GM19452 (cell line): Measurements from ENCODE around the gene NUP133.
A peak's percentile ranks its signal among the peaks of the same experiment; 100 is the strongest.
"Not testable (repeated sequence)": the region's sequence is repeated elsewhere in the genome, so short reads cannot be mapped to it uniquely, and the experiment has no call there.

Experiments used
- ATAC-seq: cut with Tn5 transposase; IDR thresholded peaks from one replicate; pipeline ENCODE4 v1.9.1; 2021; ENCODE audit not compliant: unreplicated experiment

NUP133 gene

DNA sequence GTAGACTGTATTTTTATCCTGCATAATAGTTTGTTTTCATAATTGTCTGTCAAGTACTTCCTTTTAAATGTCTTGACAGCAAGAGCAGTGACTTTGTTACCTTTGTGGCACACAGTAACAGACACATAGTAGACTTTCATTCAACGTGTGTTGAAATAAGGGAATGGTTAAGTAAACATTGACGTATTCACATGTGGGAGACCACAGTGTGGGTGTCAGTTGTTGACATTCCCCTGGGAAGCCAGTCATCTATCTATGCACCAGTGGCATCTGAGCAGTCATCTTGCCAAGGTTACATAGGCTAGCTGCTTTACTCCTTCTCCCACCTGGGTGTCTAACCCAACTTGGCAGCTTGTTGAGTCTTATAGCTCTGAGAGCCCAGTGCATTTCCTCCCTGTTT lies 1.4 kb upstream of the NUP133 start:
- ATAC-seq, result no peak

DNA sequence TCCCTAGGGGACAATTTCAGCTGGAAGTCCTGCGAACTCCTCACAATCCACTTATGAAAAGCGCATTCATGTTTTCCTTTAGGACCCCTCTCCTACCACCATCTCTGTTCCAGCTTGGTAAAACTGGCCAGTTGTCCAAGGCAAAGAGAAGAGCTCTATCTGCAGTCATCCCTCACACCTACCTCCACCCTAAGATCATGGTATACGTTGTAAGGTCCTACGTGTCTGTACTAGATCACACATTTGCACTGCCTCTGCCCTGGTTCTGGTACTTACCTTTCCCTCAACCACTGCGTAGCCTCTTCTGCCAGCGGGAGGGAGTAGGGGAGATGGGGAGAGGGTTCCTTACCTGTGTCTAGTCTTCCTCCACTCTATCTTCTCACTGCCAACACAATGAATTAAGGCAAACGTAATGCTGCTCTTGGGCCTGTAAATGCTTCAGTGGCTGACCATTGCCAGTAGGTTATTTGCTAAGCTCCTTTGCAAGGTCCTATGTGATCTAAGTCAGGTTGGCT lies 739 bp upstream of the NUP133 start:
- ATAC-seq, result no peak

DNA sequence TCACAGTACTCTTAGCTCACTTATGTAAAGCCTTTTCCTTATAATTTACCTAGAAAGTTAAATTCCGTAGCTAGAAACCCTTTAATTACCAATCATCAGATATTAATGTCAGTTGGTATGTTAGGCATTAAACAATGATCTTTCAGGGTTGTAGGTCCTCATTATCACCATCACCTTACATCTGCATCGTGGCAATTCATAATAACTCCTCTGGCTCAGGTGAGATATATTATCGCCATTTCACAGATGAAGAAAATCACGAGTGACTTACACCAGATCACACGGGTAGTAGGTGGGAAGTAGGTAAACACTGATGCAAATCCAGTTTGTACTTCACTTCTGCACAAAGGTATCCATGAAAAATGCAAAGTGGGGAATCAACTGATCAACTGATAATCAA lies 639 bp downstream of the NUP133 start:
- peak; percentile 8 for ATAC-seq

DNA sequence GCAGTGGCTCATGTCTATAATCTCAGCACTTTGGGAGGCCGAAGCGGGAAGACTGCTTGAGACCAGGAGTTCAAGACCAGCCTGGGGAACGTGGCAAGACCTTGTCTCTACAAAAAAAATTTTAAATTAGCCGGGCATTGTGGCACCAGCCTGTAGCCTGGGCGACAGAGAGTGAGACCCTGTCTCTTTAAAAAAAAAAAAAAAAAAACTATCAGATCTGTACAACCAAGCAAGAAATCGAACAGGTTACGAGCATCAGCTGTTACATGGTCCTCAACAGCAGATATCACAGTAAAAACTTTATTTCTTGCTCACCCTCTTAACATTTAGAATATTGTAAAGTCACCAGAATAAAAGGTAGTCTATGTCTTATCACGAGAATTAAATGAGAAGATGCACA lies 1.5 kb downstream of the NUP133 start:
- ATAC-seq, result no peak

DNA sequence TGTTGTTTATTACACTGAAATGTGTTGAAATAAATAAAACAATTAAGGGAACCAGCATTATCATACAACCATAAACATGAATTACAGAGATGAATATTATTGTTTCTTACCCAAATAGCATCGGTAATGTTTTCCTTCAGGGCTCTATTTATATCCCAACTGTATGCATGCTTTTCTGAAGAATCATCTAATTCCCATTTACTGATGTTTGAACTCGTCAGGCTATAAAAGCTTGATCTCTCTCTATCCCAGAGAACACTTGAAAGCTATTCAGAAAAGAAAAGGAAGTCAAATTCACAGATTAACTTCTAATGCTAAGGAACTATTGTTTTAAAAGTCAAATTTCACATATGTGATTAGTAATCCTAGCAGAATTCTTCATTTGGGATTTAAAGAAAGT lies 12.4 kb downstream of the NUP133 start:
- no peak for ATAC-seq

DNA sequence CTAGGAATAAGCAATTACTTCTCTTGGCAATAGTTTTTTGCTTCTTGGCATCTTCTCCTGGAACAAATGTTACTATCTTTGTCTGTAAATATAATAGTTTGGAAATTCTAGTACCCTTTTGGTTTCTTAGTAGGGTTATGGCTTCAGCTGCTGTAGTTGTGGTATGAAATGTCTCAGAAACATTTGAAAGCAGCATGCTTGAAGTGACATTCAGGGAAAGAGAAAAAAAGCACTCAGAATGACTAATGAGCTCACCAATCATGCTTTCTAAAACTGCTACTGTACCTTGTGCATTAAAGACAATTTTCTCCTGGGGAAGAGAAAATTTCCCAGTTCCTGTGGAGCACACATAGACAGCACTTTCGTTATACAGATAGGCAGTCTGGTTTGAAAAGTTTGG lies 21.0 kb downstream of the NUP133 start:
- ATAC-seq, result no peak

DNA sequence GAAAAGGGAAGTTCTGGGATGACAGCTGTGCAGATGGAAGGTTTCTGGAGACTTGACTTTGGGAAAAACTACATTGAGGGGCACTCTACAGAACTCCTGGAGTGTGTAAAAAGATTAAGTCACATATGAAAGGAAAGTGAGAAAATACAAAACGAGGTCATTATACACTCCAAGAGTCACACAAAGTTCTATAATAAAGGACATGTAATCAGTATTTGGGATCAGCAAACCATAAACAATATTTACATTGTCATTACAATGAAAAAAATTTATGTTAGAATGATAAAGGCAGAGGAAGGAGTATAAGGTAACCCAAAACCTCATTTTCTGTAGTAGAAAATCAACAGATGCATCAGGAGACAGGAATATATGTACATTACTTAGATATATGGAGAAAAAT lies 22.8 kb downstream of the NUP133 start:
- no peak for ATAC-seq

DNA sequence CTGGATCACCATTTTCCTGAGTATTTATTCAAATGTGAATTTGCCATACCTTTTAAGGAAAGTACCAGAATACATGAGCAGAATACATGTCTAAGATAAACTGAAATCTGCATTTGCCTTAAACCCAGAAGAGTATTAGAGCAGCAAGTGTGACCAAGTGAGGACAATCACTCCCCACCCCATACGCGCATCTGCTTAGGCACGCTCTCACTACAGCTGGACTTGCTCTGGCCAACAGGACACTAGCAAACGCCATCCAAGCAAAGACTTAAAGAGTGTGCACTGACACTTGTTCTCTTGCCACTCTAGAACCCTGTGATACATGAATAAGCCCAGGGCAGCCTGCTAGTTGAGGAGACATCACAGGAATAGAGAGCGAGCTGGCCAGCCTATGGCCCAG lies 25.6 kb downstream of the NUP133 start:
- no peak for ATAC-seq

DNA sequence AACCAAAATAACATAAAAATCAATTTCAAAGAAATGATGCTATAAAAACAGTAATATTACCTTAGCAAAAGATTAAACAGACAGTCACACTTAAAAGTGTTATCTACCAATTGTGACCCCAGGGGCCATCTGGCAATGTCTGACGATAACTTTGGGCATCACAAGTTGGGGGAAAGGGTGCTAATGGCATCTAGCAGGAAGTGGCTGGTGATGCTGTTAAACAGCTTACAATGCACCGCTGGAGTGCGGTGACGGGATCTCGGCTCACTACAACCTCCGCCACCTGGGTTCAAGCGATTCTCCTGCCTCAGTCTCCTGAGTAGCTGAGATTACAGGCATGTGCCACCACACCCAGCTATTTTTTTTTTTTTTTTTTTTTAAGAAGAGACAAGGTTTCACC lies 27.6 kb downstream of the NUP133 start:
- ATAC-seq, result no peak

DNA sequence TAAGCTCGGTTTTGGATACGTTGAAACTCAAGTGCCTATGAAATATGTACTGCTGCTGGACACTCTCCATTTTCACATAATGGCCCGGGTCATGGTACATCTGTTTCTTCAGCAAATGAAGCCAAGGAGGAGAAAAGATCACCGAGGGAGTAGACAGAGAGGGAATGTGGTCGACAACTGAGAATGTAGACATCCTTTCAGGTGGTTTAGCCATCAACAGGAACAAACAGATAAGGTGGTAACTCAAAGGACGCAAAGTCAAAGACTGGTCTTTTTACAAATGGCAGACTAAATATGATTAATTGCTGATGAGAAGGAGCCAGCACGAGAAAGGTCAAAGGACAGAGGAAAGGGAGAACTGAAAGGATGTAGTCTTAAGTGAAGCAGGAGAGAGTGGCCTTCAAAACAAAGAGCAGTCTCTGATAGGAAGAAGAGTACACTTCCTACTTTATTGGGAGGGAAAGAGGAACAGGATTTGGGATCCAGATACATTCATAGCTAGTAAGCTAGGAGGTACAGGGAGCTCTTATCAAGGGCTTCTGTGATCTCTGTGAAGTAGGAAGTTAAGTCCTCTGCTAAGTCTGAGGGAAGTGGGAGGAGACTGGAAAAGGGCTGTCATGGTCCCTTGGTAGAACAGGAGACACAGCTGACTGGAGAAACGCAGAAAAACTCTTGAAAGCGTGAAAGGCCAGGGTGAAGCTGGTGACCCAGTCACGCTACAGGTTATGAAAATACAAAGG lies 28.3 kb downstream of the NUP133 start:
- ATAC-seq, result peak; percentile 61

DNA sequence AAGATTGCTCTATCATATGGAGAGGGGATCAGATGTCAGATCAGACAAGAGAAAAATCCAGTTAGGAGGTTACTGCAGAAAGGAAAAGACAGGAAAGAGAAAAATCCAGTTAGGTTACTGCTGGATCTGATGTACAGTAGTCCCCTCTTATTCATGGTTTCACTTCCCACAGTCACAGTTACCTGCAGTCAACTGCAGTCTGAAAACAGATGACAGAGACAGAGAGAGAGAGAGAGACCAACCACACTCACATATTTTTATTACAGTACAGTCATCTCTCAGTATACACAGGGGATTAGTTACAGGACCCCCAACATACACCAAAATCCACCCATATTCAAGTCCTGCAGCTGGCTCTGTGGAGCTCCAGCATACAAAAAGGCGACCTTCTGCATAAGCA lies 29.3 kb downstream of the NUP133 start:
- peak; percentile 62 for ATAC-seq

DNA sequence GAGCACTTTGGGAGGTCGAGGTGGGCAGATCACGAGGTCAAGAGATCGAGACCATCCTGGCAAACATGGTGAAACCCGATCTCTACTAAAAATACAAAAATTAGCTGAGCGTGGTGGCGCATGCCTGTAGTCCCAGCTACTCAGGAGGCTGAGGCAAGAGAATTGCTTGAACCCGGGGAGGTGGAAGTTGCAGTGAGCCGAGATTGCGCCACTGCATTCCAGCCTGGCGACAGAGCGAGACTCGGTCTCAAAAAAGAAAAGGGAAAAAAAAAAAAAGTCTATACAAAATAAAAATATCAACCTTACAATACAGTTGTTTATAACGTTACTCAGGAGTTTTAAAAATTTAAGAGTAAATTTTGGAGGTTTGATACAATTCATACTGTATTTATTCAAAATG lies 32.3 kb downstream of the NUP133 start:
- ATAC-seq, result not testable (repeated sequence)

DNA sequence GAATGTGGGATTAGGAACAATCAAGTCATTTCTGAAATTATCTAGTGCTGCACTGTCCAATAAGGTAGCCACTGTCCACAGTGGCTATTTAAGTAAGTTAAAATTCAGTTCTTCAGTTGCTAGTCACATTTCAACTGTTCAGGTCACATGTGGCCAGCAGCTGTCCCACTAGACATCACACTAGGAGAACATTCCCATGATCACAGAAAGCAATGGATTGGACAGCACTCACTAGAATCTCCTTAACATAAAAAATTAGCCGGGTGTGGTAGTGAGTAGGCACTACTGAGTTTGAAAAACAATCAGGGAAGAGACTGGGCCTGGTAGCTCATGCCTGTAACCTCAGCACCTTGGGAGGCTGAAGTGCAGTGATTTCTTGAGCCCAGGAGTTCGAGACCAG lies 33.6 kb downstream of the NUP133 start:
- no peak for ATAC-seq

DNA sequence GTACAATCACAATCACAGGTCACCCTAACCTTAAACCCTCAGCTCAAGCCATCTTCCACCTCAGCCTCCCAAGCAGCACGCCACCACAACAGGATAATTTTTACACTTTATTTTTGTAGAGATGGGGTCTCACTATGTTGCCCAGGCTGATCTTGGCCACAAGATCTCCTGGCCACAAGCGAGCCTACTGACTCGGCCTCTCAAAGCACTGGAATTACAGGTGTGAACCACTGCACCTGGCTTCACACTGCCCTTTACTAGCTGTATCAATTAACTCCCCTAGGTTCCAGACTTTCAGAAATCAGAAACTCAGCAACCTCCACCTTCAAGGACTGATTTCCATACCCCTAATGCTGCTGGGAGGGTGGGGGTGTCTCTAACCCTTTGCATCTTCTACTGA lies 37.0 kb downstream of the NUP133 start:
- no peak for ATAC-seq

DNA sequence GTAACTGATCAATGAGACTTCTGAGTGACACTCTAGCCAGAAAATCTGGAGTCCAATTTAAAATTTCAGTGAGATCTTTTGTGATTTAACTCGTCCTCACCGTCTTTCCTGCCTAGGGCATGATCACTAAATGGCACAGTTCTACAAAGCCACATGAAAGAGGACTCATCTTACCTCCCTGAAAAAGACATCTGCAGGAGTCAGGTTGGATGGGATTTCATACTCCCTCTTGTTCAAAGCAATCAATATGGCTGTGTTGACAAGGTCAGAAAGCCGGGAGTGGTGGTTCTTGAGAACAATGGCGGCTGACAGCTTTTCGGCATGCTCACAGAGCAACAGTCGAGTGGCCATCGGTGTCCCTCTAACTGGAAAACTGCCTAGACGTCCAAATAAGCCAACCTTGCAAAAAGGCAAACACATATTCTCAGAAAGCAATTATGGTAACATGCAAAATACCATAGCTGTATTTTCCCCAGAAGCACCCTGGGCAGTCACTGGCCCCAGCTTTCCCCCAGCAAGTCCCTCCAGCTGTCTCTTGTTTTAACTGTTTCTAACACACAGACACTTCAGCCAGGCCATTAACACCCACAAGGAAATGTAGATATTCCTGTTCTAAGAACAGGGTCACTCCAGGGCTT lies 37.6 kb downstream of the NUP133 start:
- ATAC-seq, result no peak

DNA sequence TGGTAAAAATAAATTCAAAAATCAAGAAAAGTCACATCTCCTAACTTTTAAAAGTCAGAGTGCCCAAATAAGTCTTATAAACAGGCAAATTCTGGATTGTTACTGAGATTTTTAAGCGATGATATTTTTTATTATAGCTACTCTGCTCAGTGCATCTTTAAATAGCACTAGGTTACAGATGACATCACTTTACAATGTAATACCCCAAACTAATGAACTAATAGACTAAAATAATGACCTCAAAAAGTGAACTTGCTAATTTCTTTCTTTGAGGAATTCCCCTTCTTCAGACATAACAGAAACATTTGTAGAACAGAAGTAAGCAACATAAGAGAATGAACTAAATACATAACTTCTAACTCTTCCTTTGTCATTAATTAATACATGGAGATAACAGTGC lies 41.3 kb downstream of the NUP133 start:
- ATAC-seq, result no peak

DNA sequence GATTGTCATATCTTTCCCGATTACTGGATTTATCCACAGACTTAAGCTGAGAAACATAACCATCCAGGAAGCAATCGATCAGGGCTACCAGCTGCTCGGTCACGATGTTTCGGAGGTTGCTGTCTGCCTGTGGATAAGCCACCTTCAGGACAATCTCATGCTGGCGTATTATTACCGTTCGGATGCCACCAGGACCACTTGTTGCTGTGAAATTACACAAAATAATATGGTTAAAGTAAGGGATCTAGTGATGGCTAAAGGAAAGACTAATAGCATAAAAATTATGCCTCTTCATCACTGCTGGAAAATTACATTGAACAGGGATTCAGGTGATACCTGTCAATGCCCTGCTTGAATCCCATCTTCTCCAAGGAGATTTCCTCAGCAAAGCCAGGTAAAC lies 43.5 kb downstream of the NUP133 start:
- ATAC-seq, result no peak

DNA sequence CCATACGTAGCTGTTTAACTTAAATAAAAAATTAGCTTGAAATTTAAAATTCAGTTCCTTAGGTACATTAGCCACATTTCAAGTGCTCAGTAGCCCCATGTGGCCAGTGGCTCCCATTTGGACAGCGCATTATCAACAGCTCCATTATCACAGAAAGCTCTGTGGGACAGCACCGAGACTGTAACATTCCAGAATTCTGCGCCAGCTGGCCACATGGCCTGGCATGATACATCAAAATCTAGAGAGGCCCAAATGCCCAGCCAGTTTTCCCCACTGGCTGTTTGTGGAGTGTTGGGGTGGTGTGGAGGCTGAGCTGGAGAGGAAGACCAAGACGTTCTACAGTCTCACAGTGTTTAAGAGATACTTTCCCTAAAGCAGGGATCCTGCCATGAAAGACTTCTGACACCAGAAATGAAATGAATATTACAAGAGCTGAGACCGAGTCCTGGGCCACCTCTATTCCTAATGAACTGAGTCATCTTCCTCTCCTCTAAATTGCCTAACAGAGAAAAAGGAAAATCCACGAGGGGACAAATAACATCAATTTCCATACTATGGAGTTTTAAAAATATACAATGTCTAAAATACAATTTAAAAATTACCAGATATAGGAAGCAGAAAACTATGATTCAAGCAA lies 47.0 kb downstream of the NUP133 start:
- ATAC-seq, result no peak

DNA sequence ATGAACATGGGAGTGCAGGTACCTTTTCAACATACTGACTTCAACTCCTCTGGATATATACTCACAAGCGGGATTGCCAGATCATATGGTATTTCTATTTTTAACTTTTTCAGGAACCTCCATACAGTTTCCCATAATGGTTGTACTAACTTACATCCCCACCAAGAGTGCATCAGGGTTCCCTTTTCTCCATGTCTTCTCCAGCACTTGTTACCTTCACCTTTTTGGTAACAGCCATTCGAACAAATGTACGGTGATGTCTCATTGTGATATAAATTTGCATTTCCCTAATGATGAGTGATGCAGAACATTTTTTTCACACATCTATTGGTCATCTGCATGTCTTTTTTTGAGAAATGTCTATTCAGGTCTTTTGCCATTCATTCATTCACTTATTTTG lies 48.3 kb downstream of the NUP133 start:
- ATAC-seq, result no peak

DNA sequence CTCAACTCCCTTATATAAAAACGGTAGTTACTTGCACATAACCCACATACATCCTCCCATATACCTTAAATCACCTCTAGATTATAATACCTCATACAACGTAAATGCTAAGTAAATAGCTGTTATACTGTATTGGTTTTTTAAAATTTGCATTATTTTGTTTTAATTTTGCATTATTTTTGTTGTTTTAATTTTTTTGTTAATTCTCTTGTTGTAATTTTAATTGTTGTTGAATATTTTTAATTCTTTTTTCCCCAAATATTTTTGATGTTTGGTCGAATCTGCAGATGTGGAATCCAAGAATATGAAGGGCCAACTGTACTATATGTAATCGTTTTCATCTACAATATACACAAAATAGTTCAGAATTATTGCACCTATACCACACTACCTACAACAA lies 50.7 kb downstream of the NUP133 start:
- ATAC-seq, result no peak

DNA sequence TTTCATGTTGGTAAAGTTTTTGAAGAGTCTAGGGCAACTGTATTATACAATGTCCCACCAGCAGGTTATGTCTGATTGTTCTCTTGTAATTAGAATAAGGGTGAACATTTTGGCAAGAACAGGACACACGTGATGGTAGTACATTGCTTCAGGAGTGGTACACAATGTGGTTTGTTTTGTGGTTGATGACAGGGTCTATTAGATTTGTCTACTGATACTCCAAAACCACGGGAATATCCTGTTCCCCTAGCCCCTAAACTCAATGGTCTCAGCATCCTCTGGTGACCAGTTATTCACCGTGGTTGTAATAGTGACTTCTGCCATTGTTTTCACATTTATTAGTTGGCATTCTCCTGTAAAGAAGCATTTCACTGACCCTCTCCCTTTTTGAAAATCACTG lies 52.1 kb downstream of the NUP133 start:
- ATAC-seq, result no peak

DNA sequence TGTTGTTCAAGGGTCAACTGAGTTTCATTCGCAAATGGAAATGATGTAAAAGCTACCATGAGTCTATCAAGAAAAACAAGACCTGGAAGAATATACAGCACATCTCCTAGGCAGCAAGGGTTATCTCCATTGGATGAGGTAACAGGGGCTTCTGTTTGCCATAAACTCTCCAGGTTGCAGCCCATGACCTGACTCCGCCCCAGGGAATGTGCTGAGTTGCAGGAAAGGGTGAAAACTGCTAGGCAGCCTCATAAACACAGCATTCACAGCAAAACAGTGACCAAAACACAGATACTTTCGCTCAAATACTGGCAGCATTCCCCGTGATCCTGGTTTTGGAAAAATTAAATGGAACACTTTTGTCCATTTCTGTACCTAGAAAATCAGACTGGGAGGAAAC lies 54.1 kb downstream of the NUP133 start:
- ATAC-seq, result no peak
